Testis (tissue), 3 donors: ENCODE data around the gene OBSCN. TPM values are rescaled to one million over a fixed set of nuclear protein-coding genes. Genes with fewer than 3 reads are reported as not detected.

Source experiments
- DNase-seq: peaks from one replicate; pipeline ENCODE4 v3.0.0-alpha.2; 2019
- H3K27ac ChIP-seq, 2 donors: fragments of 200-600 bp; sonication (generic); one replicate each; pipeline ENCODE4 v1.5.1; 2019
- H3K27me3 ChIP-seq: fragments of 200-600 bp; sonication (generic); one replicate; pipeline ENCODE4 v1.5.1; 2019
- H3K36me3 ChIP-seq: fragments of 200-600 bp; sonication (generic); one replicate; pipeline ENCODE4 v1.5.1; 2017; ENCODE audit warnings: low read depth; ENCODE audit errors: missing control alignments
- H3K4me1 ChIP-seq: fragments of 200-600 bp; sonication (generic); one replicate; pipeline ENCODE4 v1.5.1; 2019
- H3K4me3 ChIP-seq, 2 donors: fragments of 200-600 bp; sonication (generic); one replicate each; pipeline ENCODE4 v1.5.1; 2017 to 2019
- H3K9me3 ChIP-seq: fragments of 200-600 bp; sonication (generic); one replicate; pipeline ENCODE4 v1.5.1; 2017
- POLR2A ChIP-seq: fragments of 450-650 bp; IDR thresholded peaks from one replicate; pipeline ENCODE4 v1.6.1; 2017; ENCODE audit warnings: antibody characterized with exemption, mild to moderate bottlenecking, moderate library complexity
- WGBS, 2 donors: methylation state at CpG; one replicate each; pipeline ENCODE4 v1.1.5; 2018; 5-methylcytosine and 5-hydroxymethylcytosine counted together
- intact Hi-C: fragments of 100-400 bp; cut with DNase I; formaldehyde crosslinking; loops from one replicate; pipeline ENCODE4 v1.15.1; 2023; ENCODE audit warnings: low total_unique reads
- polyA plus RNA-seq: library from polyadenylated mRNA; stranded (reverse); fragments of 350-450 nt; fragmentation: Illumina TruSeq; extraction: RNeasy Lipid Tissue Mini Kit (QIAGEN cat#74804); gene quantifications from one replicate; pipeline ENCODE4 v1.2.3, GENCODE V29; 2014; ENCODE audit warnings: low read depth, low replicate concordance; ENCODE audit not compliant: insufficient read depth
- total RNA-seq, 2 donors: library from RNA; depleted of rRNA; stranded (reverse); fragments of >200 nt; gene quantifications; one replicate each; pipeline ENCODE4 v1.2.3, GENCODE V29; 2016
- TF ChIP-seq, protein P1 (sequence below), 3 experiments: fragments of 450-650 bp in 2 of 3; fragments of 200-600 bp in 1 of 3; sonication (generic) in 1 of 3; IDR thresholded peaks; one replicate each; pipeline ENCODE4 v1.5.1; 2016 to 2019; ENCODE audit warnings: antibody characterized with exemption in 3 of 3, mild to moderate bottlenecking in 2 of 3, moderate library complexity in 1 of 3

Gene OBSCN
- total and polyA plus RNA-seq, 3 donors from 2014 or later = 8.3 to 30.0 (median 28.6) TPM

DNA sequence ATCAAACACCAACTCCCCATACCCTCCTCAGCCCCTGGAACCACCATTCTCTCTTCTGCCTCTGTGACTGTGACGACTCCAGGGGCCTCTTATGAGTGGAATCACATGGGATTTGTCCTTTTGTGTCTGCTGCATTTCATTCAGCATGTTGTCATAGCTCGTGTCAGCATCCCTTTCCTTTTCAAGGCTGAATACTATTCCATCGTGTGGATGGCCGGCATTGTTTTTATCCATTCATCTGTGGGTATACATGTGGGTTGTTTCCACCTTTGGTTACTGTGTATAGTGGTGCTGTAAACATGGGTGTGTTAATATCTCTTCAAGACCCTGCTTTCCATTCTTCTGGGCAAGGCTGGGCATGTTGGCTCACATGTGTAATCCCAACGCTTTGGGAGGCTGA is 17.1 kb upstream of the OBSCN start:
- TF ChIP-seq, protein P1, sequence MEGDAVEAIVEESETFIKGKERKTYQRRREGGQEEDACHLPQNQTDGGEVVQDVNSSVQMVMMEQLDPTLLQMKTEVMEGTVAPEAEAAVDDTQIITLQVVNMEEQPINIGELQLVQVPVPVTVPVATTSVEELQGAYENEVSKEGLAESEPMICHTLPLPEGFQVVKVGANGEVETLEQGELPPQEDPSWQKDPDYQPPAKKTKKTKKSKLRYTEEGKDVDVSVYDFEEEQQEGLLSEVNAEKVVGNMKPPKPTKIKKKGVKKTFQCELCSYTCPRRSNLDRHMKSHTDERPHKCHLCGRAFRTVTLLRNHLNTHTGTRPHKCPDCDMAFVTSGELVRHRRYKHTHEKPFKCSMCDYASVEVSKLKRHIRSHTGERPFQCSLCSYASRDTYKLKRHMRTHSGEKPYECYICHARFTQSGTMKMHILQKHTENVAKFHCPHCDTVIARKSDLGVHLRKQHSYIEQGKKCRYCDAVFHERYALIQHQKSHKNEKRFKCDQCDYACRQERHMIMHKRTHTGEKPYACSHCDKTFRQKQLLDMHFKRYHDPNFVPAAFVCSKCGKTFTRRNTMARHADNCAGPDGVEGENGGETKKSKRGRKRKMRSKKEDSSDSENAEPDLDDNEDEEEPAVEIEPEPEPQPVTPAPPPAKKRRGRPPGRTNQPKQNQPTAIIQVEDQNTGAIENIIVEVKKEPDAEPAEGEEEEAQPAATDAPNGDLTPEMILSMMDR (IDR thresholded peaks at IDR 0.05) = no peak
- TF ChIP-seq POLR2A = no peak
- whole genome bisulfite sequencing, 2 donors = 91 to 96% methylated on average over 4 to 5 of the region's 5 CpGs
- no peak for DNase-seq

GRCh38 chr1:228194436-228194835 is 13.4 kb upstream of the OBSCN start:
- TF ChIP-seq, protein P1 (IDR thresholded peaks at IDR 0.05) = no peak
- no peak for TF ChIP-seq POLR2A
- no peaks in the 10 kb centered on the region for H3K36me3 ChIP-seq
- no peak for DNase-seq
- no peaks in the 10 kb centered on the region for H3K27me3 ChIP-seq
- WGBS, 2 donors = 77 to 80% methylated on average over 3 of the region's 3 CpGs
- no peaks in the 10 kb centered on the region for H3K4me1 ChIP-seq
- no peaks in the 10 kb centered on the region for H3K9me3 ChIP-seq
- intact Hi-C loops = no loop called here
- H3K4me3 ChIP-seq = no peak overlapping the region
- H3K27ac ChIP-seq = no peak overlapping the region

More for the DNA sequence above, 17.1 kb upstream of the OBSCN start:
- Histone ChIP-seq H3K4me1 (no peaks in the 10 kb centered on the region), H3K9me3 (no peaks in the 10 kb centered on the region), H3K27me3 (no peaks in the 10 kb centered on the region), H3K36me3 (no peaks in the 10 kb centered on the region), H3K27ac (no peak overlapping the region), H3K4me3 (no peak overlapping the region)
- intact Hi-C loops = no loop called here

DNA sequence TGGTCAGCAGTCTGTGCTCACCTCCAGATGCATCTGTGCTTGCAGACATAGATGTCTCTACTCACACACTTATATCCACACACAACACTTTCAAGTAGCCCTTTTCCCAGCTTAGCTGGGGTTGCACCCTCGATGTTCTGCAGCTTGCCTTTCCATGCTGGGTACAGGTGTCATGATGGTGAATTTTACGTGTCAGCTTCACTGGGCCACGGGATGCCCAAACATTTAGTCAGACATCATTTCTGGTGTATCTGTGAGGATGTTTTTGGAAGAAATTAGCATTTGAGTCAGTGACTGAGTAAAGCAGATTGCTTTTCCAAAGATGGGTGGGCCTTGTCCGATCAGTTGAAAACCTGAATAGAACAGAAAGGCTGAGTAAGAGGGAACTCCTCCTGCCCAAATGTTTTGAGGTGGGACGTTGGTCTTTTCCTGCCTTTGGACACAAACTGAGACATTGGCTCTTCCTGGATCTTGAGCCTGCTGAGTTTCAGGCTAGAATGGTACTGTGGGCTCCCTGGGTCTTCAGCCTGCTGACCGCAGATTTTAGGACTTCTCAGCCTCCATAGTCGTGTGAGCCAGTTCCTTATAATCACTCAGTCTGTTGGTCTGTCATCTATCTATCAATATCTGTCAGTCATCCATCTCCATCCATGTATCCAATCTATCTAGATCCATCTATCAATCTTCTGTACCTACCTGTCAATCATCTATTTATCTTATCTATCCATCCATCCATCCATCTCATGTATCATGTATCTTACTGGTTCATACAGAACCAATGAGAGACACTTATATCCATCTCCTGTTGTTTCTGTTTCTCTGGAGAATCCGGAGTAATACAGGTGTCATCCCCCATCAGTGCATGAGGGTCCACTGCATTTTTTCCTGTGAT is 12.7 kb upstream of the OBSCN start:
- no peak for DNase-seq
- intact Hi-C loops = no loop called here
- 89 to 93% methylated on average over 8 of the region's 8 CpGs for WGBS, 2 donors
- H3K27ac ChIP-seq = no peak overlapping the region
- no peak for TF ChIP-seq POLR2A
- TF ChIP-seq, protein P1 (IDR thresholded peaks at IDR 0.05) = no peak
- H3K9me3 ChIP-seq = no peaks in the 10 kb centered on the region
- no peak overlapping the region for H3K4me3 ChIP-seq
- no peaks in the 10 kb centered on the region for H3K4me1 ChIP-seq
- H3K27me3 ChIP-seq = no peaks in the 10 kb centered on the region
- H3K36me3 ChIP-seq = no peaks in the 10 kb centered on the region

GRCh38 chr1:228197555-228198147 is 10.2 kb upstream of the OBSCN start:
- no peaks in the 10 kb centered on the region for H3K27me3 ChIP-seq
- H3K4me1 ChIP-seq = no peaks in the 10 kb centered on the region
- DNase-seq = no peak
- no peak overlapping the region for H3K27ac ChIP-seq
- no peak overlapping the region for H3K4me3 ChIP-seq
- no peaks in the 10 kb centered on the region for H3K9me3 ChIP-seq
- 87 to 89% methylated on average over 4 of the region's 4 CpGs for WGBS, 2 donors
- intact Hi-C loops = no loop called here
- H3K36me3 ChIP-seq = no peaks in the 10 kb centered on the region
- no peak for TF ChIP-seq POLR2A
- TF ChIP-seq, protein P1 (IDR thresholded peaks at IDR 0.05) = no peak
